ENCODE measurements around the gene BCL2.

DNA sequence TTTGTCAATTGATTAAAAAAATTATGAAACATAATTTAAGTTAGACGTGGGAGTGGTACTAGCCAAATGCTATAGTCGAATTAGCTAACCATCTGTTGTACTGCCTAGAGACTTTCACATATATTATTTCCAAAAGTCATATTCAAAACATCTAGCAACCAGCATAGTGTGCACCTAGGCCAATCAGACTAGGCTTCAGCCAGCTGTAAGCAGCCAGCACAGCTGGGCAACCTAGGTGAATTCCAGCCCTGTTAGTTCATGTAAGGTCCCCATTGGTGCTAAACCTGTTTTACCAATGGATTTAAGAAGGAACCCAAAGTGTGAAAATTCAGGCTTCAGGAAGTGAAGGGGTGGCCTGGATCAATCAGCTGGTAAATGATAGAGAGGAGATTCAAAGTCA is 144.3 kb downstream of the BCL2 start:
- TF ChIP-seq, protein P1, sequence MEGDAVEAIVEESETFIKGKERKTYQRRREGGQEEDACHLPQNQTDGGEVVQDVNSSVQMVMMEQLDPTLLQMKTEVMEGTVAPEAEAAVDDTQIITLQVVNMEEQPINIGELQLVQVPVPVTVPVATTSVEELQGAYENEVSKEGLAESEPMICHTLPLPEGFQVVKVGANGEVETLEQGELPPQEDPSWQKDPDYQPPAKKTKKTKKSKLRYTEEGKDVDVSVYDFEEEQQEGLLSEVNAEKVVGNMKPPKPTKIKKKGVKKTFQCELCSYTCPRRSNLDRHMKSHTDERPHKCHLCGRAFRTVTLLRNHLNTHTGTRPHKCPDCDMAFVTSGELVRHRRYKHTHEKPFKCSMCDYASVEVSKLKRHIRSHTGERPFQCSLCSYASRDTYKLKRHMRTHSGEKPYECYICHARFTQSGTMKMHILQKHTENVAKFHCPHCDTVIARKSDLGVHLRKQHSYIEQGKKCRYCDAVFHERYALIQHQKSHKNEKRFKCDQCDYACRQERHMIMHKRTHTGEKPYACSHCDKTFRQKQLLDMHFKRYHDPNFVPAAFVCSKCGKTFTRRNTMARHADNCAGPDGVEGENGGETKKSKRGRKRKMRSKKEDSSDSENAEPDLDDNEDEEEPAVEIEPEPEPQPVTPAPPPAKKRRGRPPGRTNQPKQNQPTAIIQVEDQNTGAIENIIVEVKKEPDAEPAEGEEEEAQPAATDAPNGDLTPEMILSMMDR (IDR thresholded peaks at IDR 0.05 in 2 of 3, conservative IDR thresholded peaks at IDR 0.05 in 1 of 3; ENCODE audit: insufficient read depth in 2 of 3, low read depth in 1 of 3, low read length in 3 of 3) = no peak
- TF ChIP-seq ZNF239 (CRISPR knock-in tag; IDR thresholded peaks at IDR 0.05) (no peak), ZKSCAN1 (IDR thresholded peaks at IDR 0.05; ENCODE audit: low read depth, low read length) (no peak), CAMTA2 (CRISPR knock-in tag; conservative IDR thresholded peaks at IDR 0.05) (no peak), NR2C1 (IDR thresholded peaks at IDR 0.05) (no peak), NR2C1 (tag; IDR thresholded peaks at IDR 0.05) (no peak), CREB1 (IDR thresholded peaks at IDR 0.05) (no peak), CREB1 (CRISPR knock-in tag; IDR thresholded peaks at IDR 0.05) (no peak), EZH2 (IDR thresholded peaks at IDR 0.05; ENCODE audit: borderline replicate concordance, low read depth, low read length) (no peak)
- TF ChIP-seq, protein P2, sequence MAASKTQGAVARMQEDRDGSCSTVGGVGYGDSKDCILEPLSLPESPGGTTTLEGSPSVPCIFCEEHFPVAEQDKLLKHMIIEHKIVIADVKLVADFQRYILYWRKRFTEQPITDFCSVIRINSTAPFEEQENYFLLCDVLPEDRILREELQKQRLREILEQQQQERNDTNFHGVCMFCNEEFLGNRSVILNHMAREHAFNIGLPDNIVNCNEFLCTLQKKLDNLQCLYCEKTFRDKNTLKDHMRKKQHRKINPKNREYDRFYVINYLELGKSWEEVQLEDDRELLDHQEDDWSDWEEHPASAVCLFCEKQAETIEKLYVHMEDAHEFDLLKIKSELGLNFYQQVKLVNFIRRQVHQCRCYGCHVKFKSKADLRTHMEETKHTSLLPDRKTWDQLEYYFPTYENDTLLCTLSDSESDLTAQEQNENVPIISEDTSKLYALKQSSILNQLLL (CRISPR knock-in tag; IDR thresholded peaks at IDR 0.05; ENCODE audit: borderline replicate concordance) = no peak
- TF ChIP-seq, protein P3, sequence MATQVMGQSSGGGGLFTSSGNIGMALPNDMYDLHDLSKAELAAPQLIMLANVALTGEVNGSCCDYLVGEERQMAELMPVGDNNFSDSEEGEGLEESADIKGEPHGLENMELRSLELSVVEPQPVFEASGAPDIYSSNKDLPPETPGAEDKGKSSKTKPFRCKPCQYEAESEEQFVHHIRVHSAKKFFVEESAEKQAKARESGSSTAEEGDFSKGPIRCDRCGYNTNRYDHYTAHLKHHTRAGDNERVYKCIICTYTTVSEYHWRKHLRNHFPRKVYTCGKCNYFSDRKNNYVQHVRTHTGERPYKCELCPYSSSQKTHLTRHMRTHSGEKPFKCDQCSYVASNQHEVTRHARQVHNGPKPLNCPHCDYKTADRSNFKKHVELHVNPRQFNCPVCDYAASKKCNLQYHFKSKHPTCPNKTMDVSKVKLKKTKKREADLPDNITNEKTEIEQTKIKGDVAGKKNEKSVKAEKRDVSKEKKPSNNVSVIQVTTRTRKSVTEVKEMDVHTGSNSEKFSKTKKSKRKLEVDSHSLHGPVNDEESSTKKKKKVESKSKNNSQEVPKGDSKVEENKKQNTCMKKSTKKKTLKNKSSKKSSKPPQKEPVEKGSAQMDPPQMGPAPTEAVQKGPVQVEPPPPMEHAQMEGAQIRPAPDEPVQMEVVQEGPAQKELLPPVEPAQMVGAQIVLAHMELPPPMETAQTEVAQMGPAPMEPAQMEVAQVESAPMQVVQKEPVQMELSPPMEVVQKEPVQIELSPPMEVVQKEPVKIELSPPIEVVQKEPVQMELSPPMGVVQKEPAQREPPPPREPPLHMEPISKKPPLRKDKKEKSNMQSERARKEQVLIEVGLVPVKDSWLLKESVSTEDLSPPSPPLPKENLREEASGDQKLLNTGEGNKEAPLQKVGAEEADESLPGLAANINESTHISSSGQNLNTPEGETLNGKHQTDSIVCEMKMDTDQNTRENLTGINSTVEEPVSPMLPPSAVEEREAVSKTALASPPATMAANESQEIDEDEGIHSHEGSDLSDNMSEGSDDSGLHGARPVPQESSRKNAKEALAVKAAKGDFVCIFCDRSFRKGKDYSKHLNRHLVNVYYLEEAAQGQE (IDR thresholded peaks at IDR 0.05; ENCODE audit: borderline replicate concordance) = no peak
- TF ChIP-seq, protein P3 (CRISPR knock-in tag; IDR thresholded peaks at IDR 0.05; ENCODE audit: low read depth) = no peak

Data from K562 (cell line).